Measurements from ENCODE around the gene RIMBP2. TPM values are rescaled to one million over a fixed set of nuclear protein-coding genes. Genes with fewer than 3 reads are reported as not detected.
"Not testable (repeated sequence)": the region's sequence is repeated elsewhere in the genome, so short reads cannot be mapped to it uniquely, and the experiment has no call there.

RIMBP2 gene
- total RNA-seq, 1 donor from 2014 or later, result not detected

- DNase-seq, result no peak
Measured at GRCh38 chr12:130592641-130593040, 123.5 kb downstream of the RIMBP2 start.

GRCh38 chr12:130591736-130592135 is 124.4 kb downstream of the RIMBP2 start:
- DNase-seq, result no peak

DNA sequence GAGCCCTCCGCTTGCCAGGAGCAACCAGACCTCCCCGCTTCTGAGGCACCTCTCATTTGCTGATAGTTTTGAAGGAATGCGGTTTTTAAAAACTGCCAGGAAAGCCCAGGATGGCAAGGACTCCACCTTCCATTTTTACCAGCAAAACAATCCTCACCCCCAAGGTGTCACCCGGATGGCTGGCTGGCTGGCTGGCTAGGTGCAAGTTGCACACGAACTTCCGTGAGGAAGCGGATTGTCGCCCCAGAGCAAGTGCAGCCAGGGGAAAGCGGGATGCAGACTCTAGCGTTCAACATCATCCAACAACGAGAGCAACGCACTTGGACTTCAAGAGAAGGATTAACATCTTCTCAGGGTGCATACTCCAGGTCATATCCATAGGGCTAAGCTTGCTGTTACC is 125.4 kb downstream of the RIMBP2 start:
- no peak for DNase-seq

DNA sequence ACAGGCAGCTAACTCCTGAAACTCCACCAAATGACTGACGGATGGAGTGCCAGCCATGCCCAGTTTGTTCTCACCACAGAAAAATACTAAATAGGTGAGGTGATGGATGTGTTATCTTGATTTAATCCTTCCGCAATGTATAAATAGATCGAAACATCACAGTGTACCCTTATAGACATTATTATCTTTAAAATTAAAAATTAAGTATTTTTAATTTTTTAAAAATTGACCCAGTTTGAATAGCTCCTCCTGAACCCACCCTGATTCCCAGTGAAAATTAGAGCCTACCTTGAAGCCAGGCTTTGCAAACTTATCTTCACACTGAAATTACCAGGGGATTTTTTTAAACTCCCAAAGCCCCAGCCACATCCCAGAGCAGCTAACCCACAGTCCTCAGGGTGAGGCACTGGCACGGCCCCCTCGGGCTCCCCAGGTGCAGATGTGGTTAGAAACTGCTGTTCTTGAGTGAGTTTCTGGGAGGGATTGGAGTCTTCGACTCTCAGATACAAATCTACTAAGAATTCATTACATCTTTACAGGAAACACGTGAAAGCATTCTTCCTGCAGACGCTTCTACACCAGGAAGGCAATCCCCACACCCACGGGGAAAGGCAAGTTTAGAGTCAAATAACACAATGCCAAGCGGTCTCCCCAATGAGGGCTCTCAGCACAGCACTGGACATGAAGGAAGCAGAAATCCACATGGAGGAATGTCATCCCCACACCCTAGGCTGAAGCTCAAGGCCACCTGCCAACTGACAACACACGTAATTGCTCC is 126.4 kb downstream of the RIMBP2 start:
- no peak for DNase-seq

DNA sequence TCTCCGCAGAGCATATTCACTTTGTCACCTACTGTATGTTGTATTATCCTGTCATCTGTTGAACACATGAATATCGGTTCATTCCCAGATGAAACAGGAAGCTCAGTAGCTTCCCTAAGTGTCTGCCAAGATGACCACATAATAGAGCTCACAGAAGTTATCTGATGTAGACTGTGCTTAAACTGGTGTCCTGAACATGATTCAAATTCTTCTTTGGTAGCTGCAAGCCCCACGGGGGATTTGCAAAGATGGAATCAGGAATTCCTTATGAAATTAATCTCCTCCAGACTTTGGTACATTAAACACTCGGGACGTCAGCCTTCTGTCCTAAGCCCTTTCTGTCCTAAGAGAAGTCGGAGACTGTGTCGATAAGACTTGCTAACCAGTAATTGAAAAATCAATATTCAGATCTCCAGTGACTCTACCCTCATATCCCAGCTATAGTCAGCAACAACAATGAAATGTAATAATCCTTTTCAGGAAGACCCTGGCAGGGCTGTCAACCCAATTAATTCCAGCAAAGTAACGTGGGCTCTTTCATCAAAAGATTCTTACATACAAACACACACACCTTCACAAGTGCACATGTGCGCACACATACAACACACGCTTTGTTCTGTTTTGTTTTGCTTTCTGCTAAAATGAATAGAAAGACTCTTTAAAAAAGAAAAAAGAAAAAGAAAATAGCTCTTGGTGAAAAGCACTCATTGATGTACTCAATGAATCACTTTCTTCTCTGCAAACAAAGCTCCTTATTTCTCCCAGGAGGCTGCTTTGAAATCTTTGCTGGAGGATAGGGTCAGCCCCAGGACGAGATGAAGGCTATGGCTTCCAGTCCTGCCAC is 127.2 kb downstream of the RIMBP2 start:
- DNase-seq, result no peak

DNA sequence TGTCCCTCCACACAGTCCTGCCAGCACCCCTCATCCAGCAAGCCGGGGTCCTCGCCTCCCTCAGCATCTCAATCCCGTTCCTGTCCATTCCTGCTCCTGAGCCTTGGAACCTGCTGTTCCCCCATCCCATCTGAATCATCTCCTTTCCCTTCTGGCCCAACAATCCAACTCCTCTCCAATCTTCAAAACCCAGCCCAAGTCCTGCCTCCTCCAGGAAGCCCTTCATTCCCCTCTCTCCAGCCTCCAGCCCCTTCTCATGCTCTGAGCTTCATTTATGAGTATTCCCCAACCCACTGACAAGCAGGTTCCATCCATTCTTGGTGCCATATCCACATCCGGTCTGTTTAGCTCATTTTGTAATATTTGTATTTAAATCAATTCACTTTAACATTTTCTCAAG is 128.1 kb downstream of the RIMBP2 start:
- no peak for DNase-seq

DNA sequence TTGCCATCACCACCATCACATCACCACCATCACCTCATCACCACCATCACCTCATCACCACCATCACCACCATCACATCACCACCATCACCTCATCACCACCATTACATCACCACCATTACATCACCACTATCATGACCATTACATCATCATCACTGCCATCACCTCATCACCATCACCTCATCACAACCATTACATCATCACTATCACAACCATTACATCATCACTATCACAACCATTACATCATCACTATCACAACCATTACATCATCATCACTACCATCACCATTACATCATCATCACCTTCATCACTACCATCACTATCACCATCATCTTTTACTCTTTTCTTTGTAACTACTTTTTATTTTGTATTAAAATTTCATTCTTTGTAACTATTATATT is 131.6 kb downstream of the RIMBP2 start:
- DNase-seq, result not testable (repeated sequence)

GRCh38 chr12:130583800-130584199 is 132.3 kb downstream of the RIMBP2 start:
- DNase-seq, result no peak

DNA sequence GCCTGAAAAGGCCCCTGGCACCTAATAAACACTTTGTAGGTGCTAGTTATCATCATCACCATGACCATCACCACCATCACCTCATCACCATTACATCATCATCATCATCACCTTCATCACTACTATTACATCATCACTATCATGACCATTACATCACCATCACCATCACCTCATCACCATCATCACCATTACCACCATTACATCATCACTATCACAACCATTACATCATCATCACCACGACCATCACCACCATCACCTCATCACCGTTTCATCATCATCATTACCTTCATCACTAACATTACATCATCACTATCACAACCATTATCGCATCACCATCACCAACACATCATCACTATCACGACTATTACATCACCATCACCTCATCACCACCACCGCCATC is 132.8 kb downstream of the RIMBP2 start:
- DNase-seq, result no peak

GRCh38 chr12:130582286-130582685 is 133.8 kb downstream of the RIMBP2 start:
- DNase-seq, result no peak

- no peak for DNase-seq
Measured at GRCh38 chr12:130581782-130582181, 134.3 kb downstream of the RIMBP2 start.

DNA sequence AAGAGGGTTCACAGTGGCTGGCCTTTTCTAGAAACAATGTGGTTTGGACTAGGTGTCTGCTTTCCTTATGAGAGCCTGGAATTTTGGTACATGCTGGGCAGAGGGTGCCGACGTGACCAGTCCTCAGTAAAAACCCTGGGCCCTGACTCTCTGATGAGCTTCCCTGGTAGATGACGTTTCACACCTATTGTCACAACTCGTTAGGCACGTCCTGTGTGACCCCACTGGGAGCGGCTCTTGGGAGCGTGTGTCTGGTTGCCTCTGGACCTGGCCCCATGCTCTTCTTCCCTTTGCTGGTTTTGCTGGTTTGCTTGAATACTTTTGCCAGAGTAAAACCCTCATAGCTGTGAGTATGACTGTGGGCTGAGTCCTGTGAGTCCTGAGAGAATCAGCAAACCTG is 136.9 kb downstream of the RIMBP2 start:
- DNase-seq, result no peak

GRCh38 chr12:130577351-130577750 is 138.7 kb downstream of the RIMBP2 start:
- DNase-seq, result no peak

DNA sequence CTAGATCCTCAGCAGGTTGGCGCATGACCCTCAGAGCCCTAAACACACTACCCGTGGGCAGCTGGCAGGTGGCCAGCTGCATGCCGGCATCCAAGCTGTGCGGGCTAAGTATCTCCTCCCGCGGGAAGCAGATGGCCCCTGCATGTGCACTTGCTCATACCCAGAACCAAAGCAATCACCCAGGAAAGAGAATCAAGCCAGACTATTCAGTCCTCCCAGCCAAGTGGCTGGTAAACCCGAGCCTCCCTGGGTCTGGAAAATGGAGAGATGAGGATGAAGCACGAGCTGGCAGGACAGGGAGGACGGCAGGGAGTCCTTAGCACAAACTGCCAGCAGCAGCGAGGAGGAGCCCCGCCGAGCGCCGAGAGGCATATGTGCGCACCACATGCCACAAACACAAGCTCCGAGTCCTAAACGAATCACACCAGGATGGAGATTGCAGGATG is 139.7 kb downstream of the RIMBP2 start:
- DNase-seq, result no peak

GRCh38 chr12:130574402-130574801 is 141.7 kb downstream of the RIMBP2 start:
- no peak for DNase-seq

- no peak for DNase-seq
Measured at GRCh38 chr12:130573766-130574165, 142.3 kb downstream of the RIMBP2 start.

GRCh38 chr12:130573235-130573634 is 142.9 kb downstream of the RIMBP2 start:
- DNase-seq, result no peak

DNA sequence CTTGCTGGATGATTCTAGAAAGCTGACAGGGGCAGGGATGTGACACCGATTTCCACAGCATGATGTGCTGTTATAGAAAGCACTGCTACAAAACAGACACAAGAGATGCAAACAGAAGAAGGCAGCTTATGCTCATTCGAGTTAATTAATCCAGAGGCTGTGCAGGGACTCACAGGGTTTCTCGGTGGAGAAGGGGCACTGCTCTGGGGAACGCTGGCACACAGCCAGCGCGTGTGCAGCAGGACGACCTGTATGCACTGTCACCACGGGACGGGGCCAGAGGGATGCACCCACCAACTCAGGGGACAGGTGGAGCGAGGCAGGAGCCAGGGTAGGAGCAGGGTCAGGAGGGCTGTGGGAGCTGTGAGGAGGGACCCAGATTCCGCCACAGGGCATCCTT is 143.5 kb downstream of the RIMBP2 start:
- no peak for DNase-seq

DNA sequence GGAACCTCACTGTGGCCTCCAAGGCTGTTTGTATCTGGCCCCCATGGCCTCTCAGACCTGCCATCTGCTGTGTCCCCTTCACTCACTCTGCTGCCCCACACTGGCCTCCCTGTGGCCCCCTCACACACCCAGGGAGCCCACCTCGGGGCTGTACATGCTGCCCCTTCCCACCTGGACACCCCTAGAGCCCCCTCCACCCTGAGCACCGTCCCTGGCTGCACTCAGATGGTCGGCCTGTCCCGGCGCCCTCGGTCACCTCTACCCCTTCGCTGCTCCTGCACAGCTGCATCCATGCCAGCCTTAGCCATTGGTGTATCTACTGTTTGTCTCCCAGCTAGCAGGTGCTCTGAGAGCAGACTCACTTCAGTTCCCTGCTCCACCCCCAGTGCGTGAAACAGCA is 144.4 kb downstream of the RIMBP2 start:
- DNase-seq, result no peak

DNA sequence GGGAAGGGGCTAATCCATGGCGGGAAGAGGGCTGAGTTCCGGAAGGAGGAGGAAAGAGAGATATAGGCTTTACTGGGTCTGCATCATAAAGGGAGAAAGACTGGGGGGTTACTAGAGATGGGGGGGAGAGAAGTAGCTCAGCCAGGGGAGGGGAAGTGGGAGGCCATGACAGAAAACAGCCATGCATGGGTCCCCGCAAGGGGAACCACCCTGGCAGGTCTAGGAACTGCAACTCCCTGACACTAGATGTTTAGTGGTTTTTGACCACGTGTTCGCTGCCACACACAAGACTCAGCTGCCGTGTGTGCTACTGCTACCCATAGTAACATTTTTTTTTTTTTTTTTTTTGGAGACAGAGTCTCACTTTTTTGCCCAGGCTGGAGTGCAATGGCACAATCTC is 145.0 kb downstream of the RIMBP2 start:
- no peak for DNase-seq

DNA sequence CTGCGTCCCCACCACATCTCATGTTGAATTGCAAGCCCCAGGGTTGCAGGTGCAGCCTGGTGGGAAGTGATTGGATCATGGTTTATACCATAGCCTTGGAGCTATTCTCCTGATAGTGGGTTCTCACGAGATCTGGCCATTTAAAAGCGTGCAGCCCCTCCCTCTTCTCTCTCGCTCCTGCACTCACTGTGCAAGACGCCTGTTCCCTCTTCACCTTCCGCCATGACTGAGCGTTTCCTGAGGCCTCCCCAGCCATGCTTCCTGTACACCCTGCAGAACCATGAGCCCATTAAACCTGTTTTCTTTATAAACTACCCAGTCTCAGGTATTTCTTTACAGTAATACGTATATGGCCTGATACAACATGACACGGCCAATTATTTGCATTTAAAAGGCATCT is 146.6 kb downstream of the RIMBP2 start:
- no peak for DNase-seq

DNA sequence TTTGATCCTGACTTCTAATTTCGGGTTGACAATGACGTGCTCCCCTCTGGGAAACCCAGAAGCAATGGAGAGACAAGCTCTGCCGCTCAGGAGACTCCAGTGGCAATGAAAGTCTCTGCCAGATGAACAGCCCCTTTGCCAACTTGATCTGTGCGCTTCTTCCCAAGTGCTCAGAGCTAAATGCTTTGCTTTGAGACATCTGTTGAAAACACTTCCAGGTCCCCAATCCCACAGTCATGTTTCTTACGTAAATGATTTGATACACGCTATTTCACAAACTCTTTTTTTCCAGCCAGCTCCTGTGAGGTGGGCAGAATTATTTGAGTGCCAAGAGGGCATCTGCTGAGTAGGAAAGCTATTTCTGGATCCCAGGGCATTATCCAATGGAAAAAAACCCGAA is 147.6 kb downstream of the RIMBP2 start:
- no peak for DNase-seq

GRCh38 chr12:130568041-130568440 is 148.1 kb downstream of the RIMBP2 start:
- DNase-seq, result no peak
